CD8-positive, alpha-beta memory T cell (primary cell): ENCODE results near the gene ZDHHC24. TPM values are rescaled to one million over a fixed set of nuclear protein-coding genes. Genes with fewer than 3 reads are reported as not detected.

ENCODE experiments used
- CTCF ChIA-PET: fragments of 350-600 bp; sonication (Branson Sonifier 250); formaldehyde crosslinking; loops from one replicate; lab custom pipeline; 2021; ENCODE audit warnings: antibody characterized with exemption; lab: Charles Lee
- POLR2A ChIA-PET: fragments of 350-600 bp; sonication (Branson Sonifier 250); formaldehyde crosslinking; loops from one replicate; lab custom pipeline; 2021; ENCODE audit warnings: antibody characterized with exemption; lab: Charles Lee
- DNase-seq, 5 donors: peaks; one replicate each; pipeline versions ENCODE4 v3.0.0 to v3.0.0-alpha.2; 2020 to 2022; ENCODE audit warnings: mixed read lengths in 1 of 5
- H3K27ac ChIP-seq: one replicate; pipeline ENCODE4 v1.7.0; 2013; ENCODE audit warnings: low read depth, mild to moderate bottlenecking, low read length, moderate library complexity
- H3K27me3 ChIP-seq: 2 replicates; pipeline ENCODE4 v1.7.0; 2013; ENCODE audit warnings: low read length, mild to moderate bottlenecking; ENCODE audit not compliant: insufficient read depth, poor library complexity, severe bottlenecking
- H3K36me3 ChIP-seq: 2 replicates; pipeline ENCODE4 v1.7.0; 2013; ENCODE audit warnings: mild to moderate bottlenecking, low read length, moderate library complexity; ENCODE audit not compliant: insufficient read depth
- H3K4me1 ChIP-seq: 2 replicates; pipeline ENCODE4 v1.7.0; 2013; ENCODE audit warnings: mild to moderate bottlenecking, low read length, moderate library complexity; ENCODE audit not compliant: insufficient read depth
- H3K4me3 ChIP-seq: 2 replicates; pipeline ENCODE4 v1.7.0; 2013; ENCODE audit warnings: mild to moderate bottlenecking, low read length
- H3K9me3 ChIP-seq: 2 replicates; pipeline ENCODE4 v1.7.0; 2013; ENCODE audit warnings: mild to moderate bottlenecking, low read length
- H3K27ac Mint-ChIP-seq, 8 donors: one replicate each; pipeline ENCODE4 v1.8.0; 2020 to 2021; ENCODE audit warnings: mixed read lengths in 8 of 8, mild to moderate bottlenecking in 6 of 8, inconsistent platforms in 3 of 8, moderate library complexity in 3 of 8
- H3K27me3 Mint-ChIP-seq, 2 donors: one replicate each; pipeline ENCODE4 v1.8.0; 2020 to 2021; ENCODE audit warnings: mixed read lengths in 2 of 2, mild to moderate bottlenecking in 1 of 2, moderate library complexity in 1 of 2
- H3K36me3 Mint-ChIP-seq, 3 donors: one replicate each; pipeline ENCODE4 v1.8.0; 2020 to 2021; ENCODE audit warnings: mixed read lengths in 3 of 3, inconsistent platforms in 1 of 3, mild to moderate bottlenecking in 1 of 3
- H3K4me1 Mint-ChIP-seq, 3 donors: one replicate each; pipeline ENCODE4 v1.8.0; 2020 to 2021; ENCODE audit warnings: mixed read lengths in 3 of 3, inconsistent platforms in 1 of 3, mild to moderate bottlenecking in 1 of 3
- H3K4me3 Mint-ChIP-seq, 7 donors: one replicate each; pipeline ENCODE4 v1.8.0; 2020 to 2021; ENCODE audit warnings: mixed read lengths in 7 of 7, mild to moderate bottlenecking in 6 of 7, moderate library complexity in 4 of 7, inconsistent platforms in 2 of 7
- H3K9me3 Mint-ChIP-seq, 5 donors: one replicate each; pipeline ENCODE4 v1.8.0; 2020 to 2022; ENCODE audit warnings: mixed read lengths in 5 of 5, mild to moderate bottlenecking in 3 of 5, moderate library complexity in 2 of 5, inconsistent platforms in 1 of 5
- polyA plus RNA-seq: library from polyadenylated mRNA; unstranded; fragments of 300-500 nt; fragmentation: Illumina TruSeq; gene quantifications from one replicate; pipeline ENCODE4 v1.2.3, GENCODE V29; 2021
- total RNA-seq, 2 experiments: library from RNA; stranded (reverse); gene quantifications; one replicate each; pipeline ENCODE4 v1.2.3, GENCODE V29; 2021

The ZDHHC24 gene
- total and polyA plus RNA-seq, 3 experiments from 2014 or later: 16.6 to 21.5 (median 17.1) TPM

- Mint-ChIP-seq H3K27ac (peak overlapping the region in 1 of 8 donors; percentile 38), H3K4me3 (no peak overlapping the region)
- CTCF ChIA-PET: no interaction called here
Observed at GRCh38 chr11:66493130-66493529, 52.7 kb downstream of the ZDHHC24 start.

GRCh38 chr11:66492161-66492865 is 53.5 kb downstream of the ZDHHC24 start:
- no peak overlapping the region for H3K4me3 Mint-ChIP-seq
- H3K4me1 Mint-ChIP-seq: peaks cover 0 to 2% (median 0%) of the 10 kb centered on the region in 3 donors
- no peak overlapping the region for H3K4me3 ChIP-seq
- no peaks in the 10 kb centered on the region for H3K4me1 ChIP-seq
- ChIA-PET CTCF (no interaction called here), POLR2A (no interaction called here)
- H3K27ac ChIP-seq: no peak overlapping the region
- peaks cover 0 to 65% (median 9%) of the 10 kb centered on the region in 3 donors for H3K36me3 Mint-ChIP-seq
- DNase-seq: no peak
- H3K9me3 Mint-ChIP-seq: no peaks in the 10 kb centered on the region
- no peak overlapping the region for H3K27ac Mint-ChIP-seq
- H3K27me3 Mint-ChIP-seq: no peaks in the 10 kb centered on the region
- no peaks in the 10 kb centered on the region for H3K9me3 ChIP-seq
- no peaks in the 10 kb centered on the region for H3K36me3 ChIP-seq
- H3K27me3 ChIP-seq: no peaks in the 10 kb centered on the region

More at GRCh38 chr11:66493130-66493529, 52.7 kb downstream of the ZDHHC24 start:
- DNase-seq: no peak
- Mint-ChIP-seq H3K27me3 (no peaks in the 10 kb centered on the region), H3K36me3 (peaks cover 0 to 60% (median 9%) of the 10 kb centered on the region in 3 donors), H3K4me1 (peaks cover 0 to 2% (median 0%) of the 10 kb centered on the region in 3 donors), H3K9me3 (no peaks in the 10 kb centered on the region)
- Histone ChIP-seq H3K4me1 (no peaks in the 10 kb centered on the region), H3K27me3 (no peaks in the 10 kb centered on the region), H3K27ac (no peak overlapping the region), H3K36me3 (no peaks in the 10 kb centered on the region), H3K4me3 (no peak overlapping the region), H3K9me3 (no peaks in the 10 kb centered on the region)
- POLR2A ChIA-PET: no interaction called here

- H3K36me3 ChIP-seq: no peaks in the 10 kb centered on the region
- Mint-ChIP-seq H3K36me3 (peaks cover 0 to 67% (median 9%) of the 10 kb centered on the region in 3 donors), H3K27me3 (no peaks in the 10 kb centered on the region), H3K27ac (peak overlapping the region in 1 of 8 donors; percentile 36), H3K4me3 (no peak overlapping the region), H3K4me1 (peaks cover 0 to 2% (median 0%) of the 10 kb centered on the region in 3 donors), H3K9me3 (no peaks in the 10 kb centered on the region)
- CTCF ChIA-PET: interaction anchor here (0.6 to 1.8 kb wide), 3 partner anchors 11 to 467 kb away, joined by 3 to 5 read pairs (median 3); partner anchors contain the start of gene DPP3
- H3K4me3 ChIP-seq: no peak overlapping the region
- H3K9me3 ChIP-seq: no peaks in the 10 kb centered on the region
- H3K27ac ChIP-seq: no peak overlapping the region
- POLR2A ChIA-PET: no interaction called here
- DNase-seq: peak in 1 of 5 donors; percentile 13
- no peaks in the 10 kb centered on the region for H3K27me3 ChIP-seq
- H3K4me1 ChIP-seq: no peaks in the 10 kb centered on the region
Observed at GRCh38 chr11:66491315-66491935, 54.4 kb downstream of the ZDHHC24 start.

GRCh38 chr11:66489636-66490035 is 56.2 kb downstream of the ZDHHC24 start:
- Histone ChIP-seq H3K4me1 (no peaks in the 10 kb centered on the region), H3K36me3 (no peaks in the 10 kb centered on the region), H3K27ac (no peak overlapping the region), H3K9me3 (no peaks in the 10 kb centered on the region), H3K4me3 (no peak overlapping the region), H3K27me3 (no peaks in the 10 kb centered on the region)
- no peak for DNase-seq
- Mint-ChIP-seq H3K9me3 (no peaks in the 10 kb centered on the region), H3K4me3 (no peak overlapping the region), H3K4me1 (peaks cover 0 to 2% (median 0%) of the 10 kb centered on the region in 3 donors), H3K27me3 (no peaks in the 10 kb centered on the region), H3K36me3 (peaks cover 0 to 76% (median 7%) of the 10 kb centered on the region in 3 donors), H3K27ac (peak overlapping the region in 1 of 8 donors; percentile 32)
- CTCF ChIA-PET: interaction anchor here (1.8 kb wide), 1 partner anchor 10 kb away, joined by 5 read pairs; the partner anchor contains the start of gene DPP3
- POLR2A ChIA-PET: no interaction called here

- no peaks in the 10 kb centered on the region for H3K27me3 ChIP-seq
- no peaks in the 10 kb centered on the region for H3K4me1 ChIP-seq
- H3K4me1 Mint-ChIP-seq: peaks cover 0 to 2% (median 0%) of the 10 kb centered on the region in 3 donors
- no peak overlapping the region for H3K4me3 Mint-ChIP-seq
- no peaks in the 10 kb centered on the region for H3K27me3 Mint-ChIP-seq
- no peaks in the 10 kb centered on the region for H3K36me3 ChIP-seq
- peaks cover 0 to 75% (median 7%) of the 10 kb centered on the region in 3 donors for H3K36me3 Mint-ChIP-seq
- H3K27ac Mint-ChIP-seq: peak overlapping the region in 1 of 8 donors; percentile 43
- ChIA-PET CTCF (no interaction called here), POLR2A (interaction anchor here (1.0 kb wide), 1 partner anchor 9 kb away, joined by 3 read pairs; the partner anchor contains the start of gene DPP3)
- H3K9me3 ChIP-seq: no peaks in the 10 kb centered on the region
- H3K27ac ChIP-seq: no peak overlapping the region
- no peaks in the 10 kb centered on the region for H3K9me3 Mint-ChIP-seq
- no peak for DNase-seq
- no peak overlapping the region for H3K4me3 ChIP-seq
Observed at GRCh38 chr11:66488957-66489356, 56.9 kb downstream of the ZDHHC24 start.

GRCh38 chr11:66484806-66485380 is 61.0 kb downstream of the ZDHHC24 start:
- H3K9me3 ChIP-seq: no peaks in the 10 kb centered on the region
- ChIA-PET POLR2A (no interaction called here), CTCF (interaction anchor here (1.2 kb wide), 2 partner anchors 26 to 906 kb away, joined by 3 read pairs; partner anchors contain the start of genes BBS1 and RAD9A)
- no peaks in the 10 kb centered on the region for H3K36me3 ChIP-seq
- H3K36me3 Mint-ChIP-seq: peaks cover 0 to 67% (median 4%) of the 10 kb centered on the region in 3 donors
- peak overlapping the region in 1 of 8 donors; percentile 41 for H3K27ac Mint-ChIP-seq
- no peaks in the 10 kb centered on the region for H3K9me3 Mint-ChIP-seq
- peaks cover 8% of the 10 kb centered on the region for H3K4me1 ChIP-seq
- no peak for DNase-seq
- H3K27me3 Mint-ChIP-seq: no peaks in the 10 kb centered on the region
- no peak overlapping the region for H3K27ac ChIP-seq
- H3K4me3 ChIP-seq: no peak overlapping the region
- peaks cover 7 to 28% (median 16%) of the 10 kb centered on the region in 3 donors for H3K4me1 Mint-ChIP-seq
- no peaks in the 10 kb centered on the region for H3K27me3 ChIP-seq
- H3K4me3 Mint-ChIP-seq: no peak overlapping the region

- peak; percentile 93 to 97 (median 94) for DNase-seq
- no peaks in the 10 kb centered on the region for H3K27me3 ChIP-seq
- H3K4me3 ChIP-seq: peak within 1 kb of the TSS; percentile 90
- Mint-ChIP-seq H3K27ac (peak within 1 kb of the TSS; percentile 74 to 97 (median 92)), H3K36me3 (peaks cover 0 to 30% (median 0%) of the 10 kb centered on the region in 3 donors), H3K4me3 (peak within 1 kb of the TSS; percentile 87 to 99 (median 92)), H3K9me3 (no peaks in the 10 kb centered on the region), H3K4me1 (peaks cover 22 to 40% (median 30%) of the 10 kb centered on the region in 3 donors), H3K27me3 (peaks cover 0 to 1% of the 10 kb centered on the region in 2 donors)
- CTCF ChIA-PET: interaction anchor here (0.6 to 1.7 kb wide), 9 partner anchors 10 to 197 kb away, joined by 3 to 9 read pairs (median 4); partner anchors contain the start of genes MRPL11, PELI3 and RBM4B
- H3K36me3 ChIP-seq: no peaks in the 10 kb centered on the region
- H3K9me3 ChIP-seq: no peaks in the 10 kb centered on the region
- H3K27ac ChIP-seq: peak within 1 kb of the TSS; percentile 83
- H3K4me1 ChIP-seq: peaks cover 18% of the 10 kb centered on the region
- POLR2A ChIA-PET: interaction anchor here (0.6 to 2.5 kb wide), 13 partner anchors 8 to 916 kb away, joined by 3 to 43 read pairs (median 3); partner anchors contain the start of genes ACTN3, BBS1, MRPL11 and PELI3
Observed at GRCh38 chr11:66480117-66480938, 65.5 kb downstream of the ZDHHC24 start, which contains the start of gene DPP3. Gene DPP3, plus strand, starts transcription at chr11:66480434. Its CDS starts 1,767 bp downstream, at chr11:66482201.
